ENCODE measurements around the gene OTP. TPM values are rescaled to one million over a fixed set of nuclear protein-coding genes. Genes with fewer than 3 reads are reported as not detected.

Gene OTP
- polyA plus RNA-seq, 1 of the 3 experiments (the other 2 are of a cell fraction) = not detected

- 5% methylated on average over 3 of the region's 3 CpGs for WGBS (ENCODE audit: low lambda C conversion rate)
- H3K4me3 ChIP-seq (ENCODE audit: low read depth in 2 of 2, low read length in 1 of 2) = no peak overlapping the region
- ChIA-PET POLR2A (no interaction called here), CTCF (interaction anchor here (1.0 kb wide), 1 partner anchor 29 kb away, joined by 3 read pairs; no protein-coding TSS in a partner anchor)
- no peaks in the 10 kb centered on the region for H3K79me2 ChIP-seq (ENCODE audit: insufficient read depth)
- no peak for DNase-seq
- no peaks in the 10 kb centered on the region for H3K9me3 ChIP-seq
- H2AFZ ChIP-seq (ENCODE audit: low read depth) = no peak overlapping the region
- no peaks in the 10 kb centered on the region for H3K36me3 ChIP-seq (replicated peaks in 1 of 2; ENCODE audit: control insufficient read depth in 1 of 2, insufficient read depth in 2 of 2, low read length in 1 of 2)
- no peaks in the 10 kb centered on the region for H3K27me3 ChIP-seq (ENCODE audit: insufficient read depth)
- no peaks in the 10 kb centered on the region for H3K4me1 ChIP-seq (ENCODE audit: control insufficient read depth in 1 of 2, insufficient read depth in 2 of 2, low read depth in 1 of 2, low read length in 1 of 2)
- H3K27ac ChIP-seq (ENCODE audit: low read depth in 2 of 2, low read length in 1 of 2) = no peak overlapping the region
- TF ChIP-seq RAD21 (IDR thresholded peaks at IDR 0.05; ENCODE audit: low read length) = no peak
- no peak for TF ChIP-seq MXI1 (IDR thresholded peaks at IDR 0.05; ENCODE audit: low read depth, low read length)
- no peak for TF ChIP-seq POLR2AphosphoS5 (IDR thresholded peaks at IDR 0.05; ENCODE audit: low read depth, low read length)
- no peak for TF ChIP-seq FOSL2 (IDR thresholded peaks at IDR 0.05; ENCODE audit: borderline replicate concordance, low read depth)
- TF ChIP-seq GABPA (IDR thresholded peaks at IDR 0.05; ENCODE audit: low read depth) = no peak
- H3K9ac ChIP-seq = no peak overlapping the region
- H3K9me2 ChIP-seq = no peaks in the 10 kb centered on the region
- no peaks in the 10 kb centered on the region for H4K20me1 ChIP-seq (ENCODE audit: insufficient read depth)
- no peak overlapping the region for H3K4me2 ChIP-seq
- H3F3A ChIP-seq (replicated peaks; ENCODE audit: insufficient read depth) = no peaks in the 10 kb centered on the region
Measured at GRCh38 chr5:77590347-77590746, 48.2 kb downstream of the OTP start.

- TF ChIP-seq REST (IDR thresholded peaks at IDR 0.05; ENCODE audit: low read depth, low read length) (no peak), TEAD4 (IDR thresholded peaks at IDR 0.05; ENCODE audit: borderline replicate concordance, insufficient read depth) (no peak), ELF1 (IDR thresholded peaks at IDR 0.05) (no peak), RCOR1 (IDR thresholded peaks at IDR 0.05; ENCODE audit: low read length) (no peak), EP300 (IDR thresholded peaks at IDR 0.05; ENCODE audit: borderline replicate concordance in 1 of 2, low read depth in 1 of 2, low read length in 1 of 2) (no peak), NRF1 (IDR thresholded peaks at IDR 0.05; ENCODE audit: low read depth, low read length) (no peak), TAF1 (IDR thresholded peaks at IDR 0.05; ENCODE audit: borderline replicate concordance, low read depth, low read length) (no peak), ZBTB33 (IDR thresholded peaks at IDR 0.05; ENCODE audit: borderline replicate concordance, low read depth) (no peak), PBX3 (IDR thresholded peaks at IDR 0.05) (no peak)
- Histone ChIP-seq H3K79me2 (ENCODE audit: insufficient read depth) (no peaks in the 10 kb centered on the region), H3K27ac (ENCODE audit: low read depth in 2 of 2, low read length in 1 of 2) (no peak overlapping the region), H3K9me3 (no peaks in the 10 kb centered on the region), H4K20me1 (ENCODE audit: insufficient read depth) (no peaks in the 10 kb centered on the region), H2AFZ (ENCODE audit: low read depth) (no peak overlapping the region), H3K36me3 (replicated peaks in 1 of 2; ENCODE audit: control insufficient read depth in 1 of 2, insufficient read depth in 2 of 2, low read length in 1 of 2) (no peaks in the 10 kb centered on the region), H3K9me2 (no peaks in the 10 kb centered on the region), H3K4me2 (no peak overlapping the region), H3K9ac (no peak overlapping the region), H3K4me1 (ENCODE audit: control insufficient read depth in 1 of 2, insufficient read depth in 2 of 2, low read depth in 1 of 2, low read length in 1 of 2) (no peaks in the 10 kb centered on the region), H3F3A (replicated peaks; ENCODE audit: insufficient read depth) (no peaks in the 10 kb centered on the region), H3K4me3 (ENCODE audit: low read depth in 2 of 2, low read length in 1 of 2) (no peak overlapping the region), H3K27me3 (ENCODE audit: insufficient read depth) (no peaks in the 10 kb centered on the region)
- no peak for DNase-seq
- CTCF ChIA-PET = no interaction called here
- POLR2A ChIA-PET = no interaction called here
Measured at GRCh38 chr5:77588175-77588574, 50.3 kb downstream of the OTP start.

Data from SK-N-SH (cell line).